Measurements from ENCODE around the gene ANKRD17. TPM values are rescaled to one million over a fixed set of nuclear protein-coding genes. Genes with fewer than 3 reads are reported as not detected.
A peak's percentile ranks its signal among the peaks of the same experiment; 100 is the strongest.

ANKRD17 gene
- total RNA-seq, 2 donors from 2014 or later: 47.1 to 56.3 TPM

DNA sequence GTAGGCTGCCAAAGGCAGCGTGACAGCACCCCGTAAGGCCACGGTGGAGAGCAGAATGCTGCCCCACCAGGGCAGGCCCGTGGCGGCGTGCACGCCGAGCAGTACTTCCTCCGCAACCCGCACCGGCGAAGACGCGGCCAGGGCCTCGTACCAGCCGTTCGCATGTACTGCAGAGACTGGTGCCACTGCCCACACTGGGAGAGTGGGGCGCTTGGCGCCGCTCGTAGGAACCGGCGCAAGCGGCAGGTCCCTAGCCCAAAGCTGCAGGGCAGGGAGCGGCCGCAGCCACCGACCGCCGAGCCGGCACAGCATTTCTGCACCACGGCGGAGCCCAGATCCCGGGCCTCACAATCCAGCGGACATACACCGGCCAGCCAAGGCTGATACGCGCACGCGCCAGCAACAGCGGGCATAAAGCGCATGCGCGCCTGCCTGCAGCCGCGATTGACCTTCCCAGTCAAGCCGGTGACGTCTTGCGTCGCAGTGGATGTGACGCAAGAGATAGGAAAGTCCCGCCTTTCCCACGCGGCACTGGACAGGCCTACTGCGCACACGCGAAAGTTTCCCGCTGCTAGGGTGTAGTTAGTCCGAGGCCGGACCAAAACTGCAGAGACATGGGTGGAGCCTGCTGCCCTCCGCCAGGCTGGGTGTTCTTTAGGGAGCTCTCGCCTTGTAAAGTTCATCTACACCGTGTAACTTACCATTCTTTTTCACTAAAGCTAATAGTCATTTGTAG, 189.1 kb downstream of the ANKRD17 start, which contains the start of gene COX18:
Gene COX18 (minus strand): TSS at position 379 of the 736 bp plus-strand sequence. CDS start 67 bp downstream, at position 312.
- Histone ChIP-seq H3K36me3 (peaks cover 1% of the 10 kb centered on the region), H3K27me3 (no peaks in the 10 kb centered on the region), H3K4me1 (peaks cover 0 to 5% of the 10 kb centered on the region in 2 donors), H3K4me3 (peak within 1 kb of the TSS; percentile 81 to 91), H3K27ac (peak within 1 kb of the TSS; percentile 94 to 98), H3K9me3 (no peaks in the 10 kb centered on the region)
- DNase-seq (ENCODE audit: low spot score): peak; percentile 99
- TF ChIP-seq, protein P1, sequence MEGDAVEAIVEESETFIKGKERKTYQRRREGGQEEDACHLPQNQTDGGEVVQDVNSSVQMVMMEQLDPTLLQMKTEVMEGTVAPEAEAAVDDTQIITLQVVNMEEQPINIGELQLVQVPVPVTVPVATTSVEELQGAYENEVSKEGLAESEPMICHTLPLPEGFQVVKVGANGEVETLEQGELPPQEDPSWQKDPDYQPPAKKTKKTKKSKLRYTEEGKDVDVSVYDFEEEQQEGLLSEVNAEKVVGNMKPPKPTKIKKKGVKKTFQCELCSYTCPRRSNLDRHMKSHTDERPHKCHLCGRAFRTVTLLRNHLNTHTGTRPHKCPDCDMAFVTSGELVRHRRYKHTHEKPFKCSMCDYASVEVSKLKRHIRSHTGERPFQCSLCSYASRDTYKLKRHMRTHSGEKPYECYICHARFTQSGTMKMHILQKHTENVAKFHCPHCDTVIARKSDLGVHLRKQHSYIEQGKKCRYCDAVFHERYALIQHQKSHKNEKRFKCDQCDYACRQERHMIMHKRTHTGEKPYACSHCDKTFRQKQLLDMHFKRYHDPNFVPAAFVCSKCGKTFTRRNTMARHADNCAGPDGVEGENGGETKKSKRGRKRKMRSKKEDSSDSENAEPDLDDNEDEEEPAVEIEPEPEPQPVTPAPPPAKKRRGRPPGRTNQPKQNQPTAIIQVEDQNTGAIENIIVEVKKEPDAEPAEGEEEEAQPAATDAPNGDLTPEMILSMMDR (IDR thresholded peaks at IDR 0.05): peak in 1 of 2 donors; percentile 28

DNA sequence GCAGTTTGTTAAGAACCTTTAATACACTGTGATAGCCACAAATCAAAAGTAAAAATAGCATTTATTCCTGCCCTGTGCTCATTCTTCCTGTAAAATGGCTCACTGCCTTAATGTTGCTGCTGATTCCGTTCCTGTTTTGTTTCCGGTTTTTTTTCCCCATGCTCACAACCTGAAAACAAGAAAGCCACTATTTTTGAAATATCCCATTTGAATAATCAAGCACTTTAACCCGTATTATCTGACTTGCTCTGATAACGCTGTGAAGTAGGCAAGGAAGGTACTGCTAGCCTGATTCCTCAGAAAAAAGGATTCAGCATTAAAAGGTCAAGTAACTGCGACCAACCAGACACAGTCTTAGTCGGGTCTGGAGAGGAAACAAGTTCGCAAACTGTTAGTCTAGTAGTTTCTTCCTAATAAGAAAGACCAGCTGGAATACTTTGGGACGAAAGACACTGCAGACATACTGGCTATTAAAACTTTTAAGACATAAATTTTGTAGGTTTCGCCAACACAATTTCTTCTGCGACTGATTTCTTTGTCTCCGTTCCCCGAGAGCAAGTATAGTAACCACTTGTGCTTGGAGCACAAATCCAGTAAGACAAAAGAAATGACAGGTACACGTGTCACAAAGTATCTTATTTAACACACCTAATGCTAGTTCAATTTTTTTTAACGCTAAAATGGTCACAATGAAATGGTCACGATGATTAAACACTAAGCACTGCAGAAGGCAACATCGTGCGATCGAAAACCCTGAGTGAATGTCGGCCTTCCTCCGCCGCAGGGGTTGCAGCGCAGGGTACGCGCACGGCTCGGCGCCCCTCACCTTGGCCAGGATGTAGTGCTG, 189.9 kb downstream of the ANKRD17 start:
- no peaks in the 10 kb centered on the region for H3K9me3 ChIP-seq
- H3K27ac ChIP-seq: peak overlapping the region; percentile 94 to 98
- no peak for DNase-seq (ENCODE audit: low spot score)
- H3K27me3 ChIP-seq: no peaks in the 10 kb centered on the region
- H3K4me3 ChIP-seq: peak overlapping the region; percentile 81 to 91
- peaks cover 0 to 5% of the 10 kb centered on the region in 2 donors for H3K4me1 ChIP-seq
- TF ChIP-seq, protein P1 (IDR thresholded peaks at IDR 0.05): no peak
- H3K36me3 ChIP-seq: no peaks in the 10 kb centered on the region

DNA sequence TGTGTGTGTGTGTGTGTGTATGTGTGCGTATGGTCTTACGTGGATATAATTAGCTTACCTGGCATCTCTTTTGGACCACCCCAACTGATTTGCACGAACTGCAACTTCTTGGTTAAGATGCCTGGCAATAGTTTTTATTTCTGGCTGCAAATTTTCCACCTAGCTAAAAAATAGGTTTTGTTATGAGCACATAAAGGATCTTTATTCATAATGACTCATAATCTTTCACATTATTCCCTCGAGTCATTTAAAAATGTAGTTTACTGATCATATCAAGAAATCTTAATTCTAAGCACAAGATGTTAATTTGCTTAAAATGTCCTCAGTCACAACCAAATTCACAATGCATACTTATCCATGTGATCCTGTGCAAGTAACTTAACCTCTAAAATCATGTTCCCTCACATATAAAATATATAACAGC, 190.6 kb downstream of the ANKRD17 start:
- H3K27ac ChIP-seq: peak overlapping the region; percentile 94 to 98
- H3K27me3 ChIP-seq: no peaks in the 10 kb centered on the region
- no peak for DNase-seq (ENCODE audit: low spot score)
- no peaks in the 10 kb centered on the region for H3K36me3 ChIP-seq
- peaks cover 0 to 5% of the 10 kb centered on the region in 2 donors for H3K4me1 ChIP-seq
- TF ChIP-seq, protein P1 (IDR thresholded peaks at IDR 0.05): no peak
- H3K4me3 ChIP-seq: peak overlapping the region; percentile 81 to 91
- H3K9me3 ChIP-seq: no peaks in the 10 kb centered on the region

DNA sequence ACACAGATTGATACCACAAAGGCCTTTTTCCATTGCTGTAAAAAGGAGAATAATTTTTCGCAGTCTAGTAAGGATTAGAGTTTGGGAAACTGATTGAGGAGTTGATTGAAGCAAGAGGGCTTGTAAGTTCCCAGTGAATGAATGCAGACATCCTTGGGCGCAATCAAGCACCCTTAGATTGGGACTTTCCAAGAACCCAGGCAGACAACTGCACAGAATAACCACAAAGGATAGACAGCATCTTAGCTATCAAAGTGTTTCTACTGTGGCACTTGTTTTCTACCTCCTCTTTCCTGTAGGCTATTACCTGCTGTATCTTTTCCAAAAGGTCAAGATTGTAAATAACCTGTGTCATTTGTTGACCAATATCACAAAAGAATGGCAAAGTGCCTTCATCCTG, 191.7 kb downstream of the ANKRD17 start:
- Histone ChIP-seq H3K27ac (no peak overlapping the region), H3K27me3 (no peaks in the 10 kb centered on the region), H3K9me3 (no peaks in the 10 kb centered on the region), H3K4me1 (peaks cover 0 to 5% of the 10 kb centered on the region in 2 donors), H3K4me3 (no peak overlapping the region), H3K36me3 (no peaks in the 10 kb centered on the region)
- TF ChIP-seq, protein P1 (IDR thresholded peaks at IDR 0.05): no peak
- no peak for DNase-seq (ENCODE audit: low spot score)

DNA sequence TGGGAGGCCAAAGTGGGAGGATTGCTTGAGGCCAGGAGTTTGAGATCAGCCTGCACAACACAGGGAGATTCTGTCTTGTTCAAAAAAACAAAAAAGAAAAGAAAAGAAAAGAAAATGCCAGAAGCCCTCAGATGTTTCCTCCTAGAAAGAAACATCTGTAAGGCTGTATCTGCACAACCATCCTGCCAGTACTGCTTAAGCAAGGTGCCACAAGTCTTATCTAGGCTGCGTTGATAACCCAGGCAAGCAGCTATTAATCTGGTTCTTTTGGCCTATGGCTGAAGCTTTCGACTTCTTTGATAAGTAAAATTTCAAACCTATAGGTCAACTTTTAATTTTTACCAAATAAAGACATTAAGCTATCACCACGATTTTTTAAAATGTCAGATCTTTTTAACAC, 192.2 kb downstream of the ANKRD17 start:
- H3K27me3 ChIP-seq: no peaks in the 10 kb centered on the region
- H3K27ac ChIP-seq: no peak overlapping the region
- no peaks in the 10 kb centered on the region for H3K9me3 ChIP-seq
- TF ChIP-seq, protein P1 (IDR thresholded peaks at IDR 0.05): no peak
- H3K4me1 ChIP-seq: peaks cover 0 to 5% of the 10 kb centered on the region in 2 donors
- peaks cover 3% of the 10 kb centered on the region for H3K36me3 ChIP-seq
- H3K4me3 ChIP-seq: no peak overlapping the region
- no peak for DNase-seq (ENCODE audit: low spot score)

Measured in right atrium auricular region (tissue), 2 donors.